GM10266 (cell line): ENCODE measurements around the gene NT5C1B.

Source experiments
- DNase-seq: peaks from one replicate; pipeline ENCODE4 v3.0.0; 2012; ENCODE audit errors: extremely low spot score
- CTCF ChIP-seq: IDR thresholded peaks from 2 replicates; pipeline ENCODE4 v1.5.1; 2012; ENCODE audit warnings: mild to moderate bottlenecking, low read depth; ENCODE audit not compliant: control insufficient read depth, insufficient read depth; ENCODE audit errors: missing control alignments

The NT5C1B gene

GRCh38 chr2:18544171-18544570 lies 45.2 kb downstream of the NT5C1B start:
- no peak for TF ChIP-seq CTCF
- DNase-seq: no peak

- no peak for DNase-seq
- TF ChIP-seq CTCF: no peak
Measured at GRCh38 chr2:18540872-18541271, 48.5 kb downstream of the NT5C1B start.

GRCh38 chr2:18536697-18537096 lies 52.7 kb downstream of the NT5C1B start:
- no peak for TF ChIP-seq CTCF
- DNase-seq: no peak

GRCh38 chr2:18536100-18536499 lies 53.3 kb downstream of the NT5C1B start:
- no peak for DNase-seq
- no peak for TF ChIP-seq CTCF

- TF ChIP-seq CTCF: no peak
Measured at GRCh38 chr2:18531194-18531593, 58.2 kb downstream of the NT5C1B start.

GRCh38 chr2:18527822-18528221 lies 61.5 kb downstream of the NT5C1B start:
- no peak for TF ChIP-seq CTCF
- no peak for DNase-seq

More at GRCh38 chr2:18531194-18531593, 58.2 kb downstream of the NT5C1B start:
- no peak for DNase-seq

- DNase-seq: no peak
- TF ChIP-seq CTCF: no peak
Measured at GRCh38 chr2:18527326-18527725, 62.0 kb downstream of the NT5C1B start.
